ENCODE results near the gene CYB5RL. TPM values are rescaled to one million over a fixed set of nuclear protein-coding genes. Genes with fewer than 3 reads are reported as not detected.

Gene CYB5RL
- total RNA-seq, 4 donors from 2014 or later, result 2.2 to 4.1 (median 3.0) TPM

GRCh38 chr1:54178296-54179070 is 21.3 kb downstream of the CYB5RL start:
- TF ChIP-seq POLR2A (IDR thresholded peaks at IDR 0.05) (no peak), EP300 (IDR thresholded peaks at IDR 0.05) (no peak), CTCF (IDR thresholded peaks at IDR 0.05) (no peak), POLR2AphosphoS5 (IDR thresholded peaks at IDR 0.05) (no peak)
- no peak overlapping the region for H3K4me3 ChIP-seq
- no peak for ATAC-seq
- no peaks in the 10 kb centered on the region for H3K9me3 ChIP-seq
- no peaks in the 10 kb centered on the region for H3K27me3 ChIP-seq
- peaks cover 0 to 3% (median 0%) of the 10 kb centered on the region in 3 donors for H3K4me1 ChIP-seq
- no peak overlapping the region for H3K27ac ChIP-seq
- 0 to 67% methylated on average over 1 to 3 of the region's 9 CpGs for WGBS, 2 donors (ENCODE audit: low coverage in 1 of 2)
- H3K36me3 ChIP-seq, result peaks cover 0 to 71% of the 10 kb centered on the region in 2 donors

GRCh38 chr1:54177726-54178125 is 22.1 kb downstream of the CYB5RL start:
- no peak for TF ChIP-seq EP300 (IDR thresholded peaks at IDR 0.05)
- no peak for TF ChIP-seq POLR2A (IDR thresholded peaks at IDR 0.05)
- no peak for TF ChIP-seq POLR2AphosphoS5 (IDR thresholded peaks at IDR 0.05)
- TF ChIP-seq CTCF (IDR thresholded peaks at IDR 0.05), result no peak
- no peak overlapping the region for H3K27ac ChIP-seq
- H3K9me3 ChIP-seq, result no peaks in the 10 kb centered on the region
- ATAC-seq, result no peak
- WGBS, 2 donors (ENCODE audit: low coverage in 1 of 2), result 86% methylated on average over 1 of the region's 8 CpGs; no CpG with 5 or more reads in 1 of the 2 donors
- H3K4me1 ChIP-seq, result peaks cover 0 to 3% (median 0%) of the 10 kb centered on the region in 3 donors
- no peak overlapping the region for H3K4me3 ChIP-seq
- peaks cover 0 to 75% of the 10 kb centered on the region in 2 donors for H3K36me3 ChIP-seq
- no peaks in the 10 kb centered on the region for H3K27me3 ChIP-seq

- no peak for TF ChIP-seq CTCF (IDR thresholded peaks at IDR 0.05)
- no peak for TF ChIP-seq EP300 (IDR thresholded peaks at IDR 0.05)
- TF ChIP-seq POLR2AphosphoS5 (IDR thresholded peaks at IDR 0.05), result no peak
- TF ChIP-seq POLR2A (IDR thresholded peaks at IDR 0.05), result no peak
- 86 to 93% methylated on average over 1 to 3 of the region's 6 CpGs for WGBS, 2 donors (ENCODE audit: low coverage in 1 of 2)
- no peak overlapping the region for H3K4me3 ChIP-seq
- ATAC-seq, result no peak
- peaks cover 0 to 3% (median 0%) of the 10 kb centered on the region in 3 donors for H3K4me1 ChIP-seq
- no peaks in the 10 kb centered on the region for H3K27me3 ChIP-seq
- peaks cover 0 to 72% of the 10 kb centered on the region in 2 donors for H3K36me3 ChIP-seq
- H3K27ac ChIP-seq, result no peak overlapping the region
- H3K9me3 ChIP-seq, result no peaks in the 10 kb centered on the region
Observed at GRCh38 chr1:54176621-54177327, 23.1 kb downstream of the CYB5RL start.

GRCh38 chr1:54174106-54174505 is 25.7 kb downstream of the CYB5RL start:
- Histone ChIP-seq H3K9me3 (no peaks in the 10 kb centered on the region), H3K4me3 (no peak overlapping the region), H3K4me1 (peaks cover 0 to 3% (median 0%) of the 10 kb centered on the region in 3 donors), H3K27me3 (no peaks in the 10 kb centered on the region), H3K27ac (no peak overlapping the region), H3K36me3 (peaks cover 0 to 50% of the 10 kb centered on the region in 2 donors)
- ATAC-seq, result no peak
- no peak for TF ChIP-seq POLR2AphosphoS5 (IDR thresholded peaks at IDR 0.05)
- TF ChIP-seq POLR2A (IDR thresholded peaks at IDR 0.05), result no peak
- TF ChIP-seq CTCF (IDR thresholded peaks at IDR 0.05), result no peak
- TF ChIP-seq EP300 (IDR thresholded peaks at IDR 0.05), result no peak
- WGBS, 2 donors (ENCODE audit: low coverage in 1 of 2), result 87 to 100% methylated on average over 1 to 4 of the region's 4 CpGs
